ENCODE data around the gene MPND. TPM values are rescaled to one million over a fixed set of nuclear protein-coding genes. Genes with fewer than 3 reads are reported as not detected.
A peak's percentile ranks its signal among the peaks of the same experiment; 100 is the strongest.

Gene MPND, protein sequence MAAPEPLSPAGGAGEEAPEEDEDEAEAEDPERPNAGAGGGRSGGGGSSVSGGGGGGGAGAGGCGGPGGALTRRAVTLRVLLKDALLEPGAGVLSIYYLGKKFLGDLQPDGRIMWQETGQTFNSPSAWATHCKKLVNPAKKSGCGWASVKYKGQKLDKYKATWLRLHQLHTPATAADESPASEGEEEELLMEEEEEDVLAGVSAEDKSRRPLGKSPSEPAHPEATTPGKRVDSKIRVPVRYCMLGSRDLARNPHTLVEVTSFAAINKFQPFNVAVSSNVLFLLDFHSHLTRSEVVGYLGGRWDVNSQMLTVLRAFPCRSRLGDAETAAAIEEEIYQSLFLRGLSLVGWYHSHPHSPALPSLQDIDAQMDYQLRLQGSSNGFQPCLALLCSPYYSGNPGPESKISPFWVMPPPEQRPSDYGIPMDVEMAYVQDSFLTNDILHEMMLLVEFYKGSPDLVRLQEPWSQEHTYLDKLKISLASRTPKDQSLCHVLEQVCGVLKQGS
- 1 to 10 TPM; 2.7 to 3.1 (median 3.0) TPM for total RNA-seq

DNA sequence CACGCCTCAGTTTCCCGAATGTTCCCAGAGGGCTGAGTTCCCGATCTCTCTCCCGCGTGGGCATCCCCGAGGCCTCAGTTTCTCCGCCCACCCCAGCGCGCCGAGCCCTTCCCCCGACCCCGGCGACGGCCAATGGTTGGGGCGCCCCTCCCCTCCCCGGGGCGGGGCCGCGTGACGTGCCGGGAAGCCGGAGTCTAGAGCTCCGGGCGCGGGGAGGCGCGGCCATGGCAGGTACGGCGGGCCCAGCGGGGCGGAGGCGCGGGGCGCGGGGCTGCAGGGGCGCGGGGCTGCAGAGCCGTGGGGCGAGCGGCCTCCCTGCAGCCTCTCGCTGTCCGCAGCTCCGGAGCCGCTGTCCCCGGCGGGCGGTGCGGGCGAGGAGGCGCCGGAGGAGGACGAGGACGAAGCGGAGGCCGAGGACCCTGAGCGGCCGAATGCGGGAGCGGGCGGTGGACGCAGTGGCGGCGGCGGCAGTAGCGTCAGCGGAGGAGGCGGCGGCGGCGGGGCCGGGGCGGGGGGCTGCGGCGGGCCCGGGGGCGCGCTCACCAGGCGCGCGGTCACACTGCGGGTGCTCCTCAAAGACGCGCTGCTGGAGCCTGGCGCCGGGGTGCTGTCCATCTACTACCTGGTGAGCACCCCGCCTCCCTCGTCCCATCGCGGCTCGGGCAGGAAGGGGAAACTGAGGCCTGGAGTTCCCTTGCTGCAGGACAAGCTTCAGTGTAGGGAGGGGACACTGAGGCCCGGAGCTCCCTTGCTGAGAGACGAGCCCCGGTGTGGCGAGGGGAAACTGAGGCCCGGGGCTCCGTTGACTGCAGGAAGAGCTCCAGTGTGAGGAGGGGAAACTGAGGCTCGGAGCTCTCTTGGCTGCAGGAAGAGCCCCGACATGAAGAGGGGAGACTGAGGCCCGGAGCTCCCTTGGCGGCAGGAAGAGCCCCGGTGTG lies at the start of gene MPND:
TSS of gene MPND (plus strand) at position 193 of the 938 bp plus-strand sequence. CDS start at position 225, 32 bp downstream.
- ATAC-seq: peak; percentile 66 to 68
- TF ChIP-seq, protein P1, sequence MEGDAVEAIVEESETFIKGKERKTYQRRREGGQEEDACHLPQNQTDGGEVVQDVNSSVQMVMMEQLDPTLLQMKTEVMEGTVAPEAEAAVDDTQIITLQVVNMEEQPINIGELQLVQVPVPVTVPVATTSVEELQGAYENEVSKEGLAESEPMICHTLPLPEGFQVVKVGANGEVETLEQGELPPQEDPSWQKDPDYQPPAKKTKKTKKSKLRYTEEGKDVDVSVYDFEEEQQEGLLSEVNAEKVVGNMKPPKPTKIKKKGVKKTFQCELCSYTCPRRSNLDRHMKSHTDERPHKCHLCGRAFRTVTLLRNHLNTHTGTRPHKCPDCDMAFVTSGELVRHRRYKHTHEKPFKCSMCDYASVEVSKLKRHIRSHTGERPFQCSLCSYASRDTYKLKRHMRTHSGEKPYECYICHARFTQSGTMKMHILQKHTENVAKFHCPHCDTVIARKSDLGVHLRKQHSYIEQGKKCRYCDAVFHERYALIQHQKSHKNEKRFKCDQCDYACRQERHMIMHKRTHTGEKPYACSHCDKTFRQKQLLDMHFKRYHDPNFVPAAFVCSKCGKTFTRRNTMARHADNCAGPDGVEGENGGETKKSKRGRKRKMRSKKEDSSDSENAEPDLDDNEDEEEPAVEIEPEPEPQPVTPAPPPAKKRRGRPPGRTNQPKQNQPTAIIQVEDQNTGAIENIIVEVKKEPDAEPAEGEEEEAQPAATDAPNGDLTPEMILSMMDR (IDR thresholded peaks at IDR 0.05 in 4 of 5, conservative IDR thresholded peaks at IDR 0.05 in 1 of 5): no peak
- TF ChIP-seq POLR2A (IDR thresholded peaks at IDR 0.05): peak; percentile 35 to 41
- DNase-seq: peak; percentile 82 to 84
- H3K27ac ChIP-seq: peak within 1 kb of the TSS; percentile 89 to 96 (median 94)
- no peaks in the 10 kb centered on the region for H3K27me3 ChIP-seq
- intact Hi-C loops (cut with DNase I; ENCODE audit: low total_unique reads): loop anchor here (1.0 to 10.0 kb wide), 6 partner anchors 27 to 1447 kb away; partner anchors contain the start of genes DUS3L, EEF2, UBXN6 and YJU2
- no peaks in the 10 kb centered on the region for H3K36me3 ChIP-seq
- H3K4me3 ChIP-seq: peak within 1 kb of the TSS; percentile 64 to 78 (median 71)
- in situ Hi-C loops (cut with MboI; ENCODE audit: low sequenced_read_pairs in 4 of 4): no loop called here
- H3K9me3 ChIP-seq: no peaks in the 10 kb centered on the region
- H3K4me1 ChIP-seq: peaks cover 10 to 17% of the 10 kb centered on the region in 2 donors

DNA sequence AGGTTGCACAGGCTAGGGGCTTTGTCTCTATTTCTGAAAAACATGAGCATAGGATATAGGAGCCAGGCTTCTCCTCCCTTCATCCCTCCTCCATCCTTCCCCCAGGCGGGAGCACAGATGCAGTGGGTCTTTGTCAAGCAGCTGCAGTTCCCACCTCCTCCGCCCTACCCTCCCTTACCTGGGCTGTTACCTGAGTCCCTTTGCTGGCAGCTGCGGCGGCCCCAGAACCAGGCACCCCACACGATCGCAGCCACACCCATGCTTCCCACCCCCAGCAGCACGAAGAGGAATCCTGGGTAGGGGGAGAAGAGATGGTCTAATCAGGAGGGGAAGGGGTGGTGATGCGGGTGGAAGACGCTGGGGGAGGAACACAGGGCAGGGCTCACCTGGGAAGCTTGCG lies 49.0 kb upstream of the MPND start:
- Histone ChIP-seq H3K4me3 (no peak overlapping the region), H3K9me3 (no peaks in the 10 kb centered on the region), H3K36me3 (no peaks in the 10 kb centered on the region), H3K4me1 (no peaks in the 10 kb centered on the region), H3K27me3 (peaks cover 11 to 15% (median 12%) of the 10 kb centered on the region in 3 donors), H3K27ac (no peak overlapping the region)
- TF ChIP-seq, protein P1 (IDR thresholded peaks at IDR 0.05 in 4 of 5, conservative IDR thresholded peaks at IDR 0.05 in 1 of 5): no peak
- no peak for TF ChIP-seq POLR2A (IDR thresholded peaks at IDR 0.05)
- intact Hi-C loops (cut with DNase I; ENCODE audit: low total_unique reads) (no loop called here), in situ Hi-C loops (cut with MboI; ENCODE audit: low sequenced_read_pairs in 4 of 4) (no loop called here)
- DNase-seq (no peak), ATAC-seq (no peak)

DNA sequence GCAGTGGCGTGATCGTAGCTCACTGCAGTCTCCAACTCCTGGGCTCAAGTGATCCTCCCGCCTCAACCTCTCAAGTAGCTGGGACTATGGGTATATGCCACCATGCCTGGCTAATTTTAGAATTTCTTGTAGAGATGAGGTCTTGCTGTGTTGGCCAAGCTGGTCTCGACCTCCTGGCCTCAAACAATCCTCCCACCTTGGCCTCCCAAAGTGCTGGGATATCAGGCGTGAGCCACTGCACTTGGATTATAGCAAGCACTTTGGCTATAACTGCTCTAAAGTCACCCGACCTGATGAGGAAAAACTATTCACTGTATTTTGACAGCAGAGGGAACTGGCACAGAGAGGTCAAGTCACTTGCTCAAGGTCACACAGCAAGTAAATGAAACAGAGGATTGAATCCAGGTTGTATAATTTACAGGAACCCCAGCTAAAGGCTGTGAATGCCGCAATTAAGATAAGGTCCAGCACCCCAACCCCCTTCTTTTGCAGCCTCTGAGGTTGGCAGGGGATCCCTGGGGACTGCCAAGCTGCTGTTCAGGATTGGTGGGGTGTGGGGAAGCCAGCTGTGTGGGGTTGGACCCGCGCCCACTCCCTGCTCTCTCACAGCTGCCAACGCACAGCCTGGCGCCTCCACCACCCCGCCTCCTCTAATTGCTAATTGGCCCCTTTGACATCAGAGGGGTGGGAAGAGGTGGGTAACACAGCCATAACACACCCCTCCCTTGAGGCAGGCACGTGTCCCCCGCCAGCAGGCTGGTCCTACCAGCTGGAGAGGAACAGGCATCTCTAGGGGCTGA lies 47.2 kb upstream of the MPND start:
- DNase-seq (no peak), ATAC-seq (no peak)
- H3K4me3 ChIP-seq: no peak overlapping the region
- in situ Hi-C loops (cut with MboI; ENCODE audit: low sequenced_read_pairs in 4 of 4) (no loop called here), intact Hi-C loops (cut with DNase I; ENCODE audit: low total_unique reads) (no loop called here)
- no peaks in the 10 kb centered on the region for H3K4me1 ChIP-seq
- peaks cover 11 to 15% (median 12%) of the 10 kb centered on the region in 3 donors for H3K27me3 ChIP-seq
- no peaks in the 10 kb centered on the region for H3K9me3 ChIP-seq
- no peak overlapping the region for H3K27ac ChIP-seq
- H3K36me3 ChIP-seq: no peaks in the 10 kb centered on the region
- no peak for TF ChIP-seq POLR2A (IDR thresholded peaks at IDR 0.05)
- TF ChIP-seq, protein P1 (IDR thresholded peaks at IDR 0.05 in 4 of 5, conservative IDR thresholded peaks at IDR 0.05 in 1 of 5): no peak
